GM21723 (cell line): ENCODE data around the gene CACNA1B.

Experiments used
- ATAC-seq: cut with Tn5 transposase; IDR thresholded peaks from one replicate; pipeline ENCODE4 v1.9.1; 2021; ENCODE audit warnings: mild to moderate bottlenecking, moderate library complexity; ENCODE audit not compliant: unreplicated experiment

Gene CACNA1B

DNA sequence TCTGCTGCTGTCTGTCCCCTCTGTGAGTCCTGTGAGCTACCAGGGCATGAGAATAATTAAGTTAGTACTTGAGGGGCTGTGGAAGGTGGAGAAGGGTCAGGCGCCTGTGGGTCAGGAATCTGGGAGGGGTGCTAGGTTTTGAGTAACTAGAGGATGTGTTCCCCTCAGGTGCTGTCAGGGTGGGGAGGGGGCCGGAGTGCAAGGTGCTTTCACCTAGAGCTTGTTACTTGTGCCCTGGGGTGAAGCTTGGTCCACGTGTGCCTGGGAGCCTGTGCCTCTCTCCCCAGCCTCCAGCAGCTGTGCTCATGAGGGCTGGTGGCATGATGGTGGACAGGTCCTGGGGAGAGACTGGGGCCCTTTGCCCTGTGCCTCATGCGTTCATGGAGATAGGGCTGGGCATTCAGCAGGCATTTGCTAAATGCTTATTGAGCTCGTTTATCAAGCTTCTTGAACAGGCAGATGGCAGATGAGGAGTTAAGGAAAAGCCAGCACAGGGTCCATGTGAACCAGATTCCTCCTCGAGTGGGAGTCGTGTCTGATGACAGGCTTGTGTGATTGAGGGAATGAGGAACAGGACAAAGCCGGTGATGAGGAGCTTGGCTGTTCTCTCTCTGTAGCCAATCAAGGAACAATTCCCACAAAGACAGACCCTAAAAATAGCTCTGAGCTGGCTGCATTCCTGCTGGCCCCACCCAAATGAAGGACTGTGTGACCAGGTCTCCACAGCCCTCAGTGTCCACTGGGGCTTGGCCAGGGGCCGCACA, 40.9 kb downstream of the CACNA1B start:
- no peak for ATAC-seq

DNA sequence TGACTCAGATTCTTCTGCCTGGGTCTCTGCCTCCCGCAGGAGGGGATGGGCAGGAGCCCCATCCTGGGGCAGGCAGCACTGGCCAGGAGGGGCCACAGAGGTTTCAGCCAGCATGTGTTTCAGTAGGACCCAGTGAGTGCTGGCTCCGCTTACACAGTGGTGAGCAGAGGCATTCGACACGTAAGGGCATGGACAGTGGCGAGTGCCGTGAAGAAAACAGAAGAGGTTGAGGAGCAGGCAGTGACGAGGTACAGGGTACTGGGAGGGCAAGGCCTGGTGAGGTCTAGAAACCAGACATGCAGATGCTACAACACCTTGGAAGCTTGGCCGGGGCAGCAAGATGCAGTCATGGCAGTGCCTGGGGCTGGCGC, 41.5 kb downstream of the CACNA1B start:
- ATAC-seq, result no peak

DNA sequence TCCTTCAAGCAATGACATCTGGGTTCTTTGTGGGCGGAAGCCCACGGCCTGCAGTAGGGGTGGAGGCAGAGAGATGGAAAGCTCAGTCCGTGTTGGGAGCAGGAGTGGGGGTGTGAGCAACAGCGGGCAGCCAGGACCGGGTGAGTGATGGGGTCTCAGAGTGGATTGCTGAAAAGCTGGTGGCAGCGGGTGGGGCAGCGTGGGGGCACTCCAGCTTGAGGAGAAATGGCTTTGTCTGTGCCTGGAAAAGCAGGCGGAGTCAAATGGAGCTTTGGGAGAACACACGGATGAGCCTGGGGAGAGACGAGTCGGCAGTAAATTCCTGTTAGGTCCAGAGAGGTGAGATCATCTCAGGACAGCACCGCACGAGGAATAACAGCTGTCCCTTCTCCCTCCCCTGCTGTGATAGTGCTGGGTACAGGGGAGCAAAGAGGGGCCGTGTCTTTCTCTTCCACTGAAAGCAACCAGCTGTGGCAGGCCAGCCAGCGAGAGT, 42.1 kb downstream of the CACNA1B start:
- ATAC-seq, result no peak

DNA sequence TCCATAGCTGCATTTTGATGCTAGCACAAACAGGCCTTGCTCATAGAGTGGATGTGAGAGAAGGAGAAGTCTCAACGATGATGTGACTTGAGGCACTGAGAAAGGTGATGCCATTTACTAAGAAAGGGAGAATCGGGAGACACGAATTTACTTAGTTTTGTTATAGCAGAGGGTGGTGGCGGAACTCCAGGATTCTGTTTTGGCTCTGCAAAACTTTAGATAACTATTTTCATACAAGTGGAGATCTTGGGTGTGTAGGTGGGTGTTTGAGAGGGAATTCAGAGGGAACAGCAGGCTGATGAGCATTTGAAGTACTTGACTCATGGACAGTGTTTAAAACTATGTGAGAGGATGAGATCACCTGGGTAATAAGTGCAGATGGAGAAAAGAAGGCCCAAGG, 43.2 kb downstream of the CACNA1B start:
- no peak for ATAC-seq

DNA sequence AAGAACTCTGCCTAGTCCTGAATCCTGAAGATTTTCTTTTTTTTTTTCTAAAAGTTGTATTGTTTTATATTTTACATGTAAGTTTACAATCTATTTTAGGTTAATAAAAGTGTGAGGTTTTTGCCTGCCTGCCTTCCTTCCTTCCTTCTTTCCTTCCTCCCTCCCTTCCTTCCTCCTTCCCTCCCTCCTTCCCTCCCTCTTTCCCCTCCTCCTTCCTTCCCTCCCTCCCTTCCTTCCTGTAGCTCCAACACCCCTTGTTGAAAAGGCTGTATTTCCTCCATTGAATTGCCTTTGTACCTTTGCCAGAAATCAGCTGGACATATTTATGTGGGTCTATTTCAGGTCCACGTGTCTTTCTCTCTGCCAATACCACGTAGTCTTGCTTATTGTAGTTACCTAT, 46.6 kb downstream of the CACNA1B start:
- no peak for ATAC-seq

DNA sequence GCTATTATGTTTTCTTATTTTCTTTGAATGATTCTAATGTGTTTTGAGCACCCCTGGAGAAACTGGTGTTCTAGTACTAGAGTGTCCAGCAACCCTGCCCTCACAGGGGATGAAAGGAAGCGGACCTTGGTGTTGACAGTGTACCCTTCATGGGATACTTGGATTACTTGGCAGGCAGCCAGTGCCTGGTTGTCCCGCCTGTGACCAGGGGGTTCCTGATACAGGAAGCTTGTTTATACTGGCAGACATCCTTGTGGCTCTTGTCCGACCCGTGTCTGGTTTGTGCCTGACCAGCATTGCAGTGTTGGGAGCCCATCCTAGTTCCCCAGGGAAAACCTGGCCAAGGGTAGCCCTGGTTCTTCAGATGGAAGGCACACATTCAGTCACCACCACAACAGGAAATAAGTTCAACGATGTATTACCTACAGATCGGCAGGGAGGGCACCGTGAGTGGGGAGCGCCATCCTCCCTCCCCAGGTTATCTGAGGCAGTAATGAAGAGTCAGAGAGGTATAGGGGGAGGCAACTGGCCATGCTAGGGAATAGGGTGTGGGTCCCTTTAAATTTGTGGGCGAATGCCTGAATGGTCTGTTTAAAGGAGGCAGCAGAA, 47.3 kb downstream of the CACNA1B start:
- no peak for ATAC-seq

DNA sequence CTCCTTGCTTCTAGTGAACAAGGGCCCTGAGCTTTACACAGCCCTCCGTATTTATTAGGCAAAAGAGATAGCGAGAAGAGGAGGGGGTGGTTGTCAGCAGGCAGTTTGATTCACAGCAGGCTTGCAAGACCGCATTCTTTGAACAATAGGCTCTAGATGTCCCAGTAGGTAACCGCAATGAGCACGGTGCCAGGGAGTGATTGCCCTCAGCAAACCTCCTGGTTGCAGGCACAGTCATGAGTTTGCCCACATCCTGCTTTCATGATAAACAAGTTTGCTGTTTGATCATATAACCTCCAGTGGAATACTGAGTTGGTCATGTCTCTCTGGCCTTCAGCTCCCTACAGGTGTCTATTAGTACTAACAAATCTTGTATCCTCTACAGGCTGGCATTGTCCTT, 66.1 kb downstream of the CACNA1B start:
- no peak for ATAC-seq

DNA sequence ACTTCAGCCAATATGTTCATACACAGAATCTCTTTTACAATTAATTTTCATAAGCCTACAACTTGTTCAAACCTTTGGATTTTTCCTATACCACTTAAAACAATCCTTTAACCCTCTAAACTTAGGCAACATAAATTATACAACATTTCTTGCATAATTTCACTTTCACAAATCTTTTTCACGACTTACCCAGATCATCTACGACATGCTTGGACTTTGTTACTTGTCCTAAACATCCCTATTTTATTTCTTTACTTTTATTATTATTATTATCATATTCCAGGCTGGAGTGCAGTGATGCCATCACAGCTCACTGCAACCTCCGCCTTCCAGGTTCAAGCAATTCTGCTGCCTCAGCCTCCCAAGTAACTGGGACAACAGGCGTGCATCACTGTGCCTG, 68.0 kb downstream of the CACNA1B start:
- ATAC-seq, result no peak

DNA sequence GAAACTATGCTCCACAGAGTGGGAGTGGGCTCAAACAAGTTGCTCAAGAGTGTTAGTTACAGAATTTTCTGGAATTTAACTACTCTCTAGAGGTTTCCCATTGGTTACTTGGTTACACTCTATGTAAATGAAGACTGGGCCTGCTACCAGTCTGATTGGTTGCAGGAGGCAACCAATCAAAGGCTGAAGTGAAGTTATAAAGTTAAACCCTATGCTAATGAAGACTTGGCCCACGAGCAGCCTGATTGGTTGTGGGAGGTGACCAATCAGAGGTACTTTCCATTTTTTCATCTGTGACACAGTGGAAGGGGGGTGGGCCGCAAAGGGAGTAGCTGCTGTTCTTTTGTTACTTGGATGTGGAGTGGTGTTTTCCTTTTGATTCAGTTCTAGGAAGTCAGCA, 69.4 kb downstream of the CACNA1B start:
- ATAC-seq, result no peak

DNA sequence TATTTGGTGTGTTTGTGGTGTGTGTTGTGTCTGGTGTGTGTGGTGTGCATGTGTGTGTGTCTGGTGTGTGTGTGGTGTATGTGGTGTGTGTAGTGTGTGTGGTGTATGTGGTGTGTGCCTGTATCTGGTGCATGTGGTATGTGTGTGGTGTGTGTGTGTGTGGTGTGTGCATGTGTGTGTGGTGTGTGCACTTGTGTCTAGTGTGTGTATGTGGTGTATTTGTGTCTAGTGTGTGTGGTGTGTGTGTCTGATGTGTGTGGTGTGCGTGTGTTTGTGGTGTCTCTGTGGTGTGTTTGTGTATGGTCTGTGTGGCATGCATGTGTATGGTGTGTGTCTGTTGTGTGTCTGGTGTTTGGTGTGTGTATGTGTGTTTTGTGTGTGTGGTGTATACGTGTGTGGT, 71.1 kb downstream of the CACNA1B start:
- ATAC-seq, result no peak

DNA sequence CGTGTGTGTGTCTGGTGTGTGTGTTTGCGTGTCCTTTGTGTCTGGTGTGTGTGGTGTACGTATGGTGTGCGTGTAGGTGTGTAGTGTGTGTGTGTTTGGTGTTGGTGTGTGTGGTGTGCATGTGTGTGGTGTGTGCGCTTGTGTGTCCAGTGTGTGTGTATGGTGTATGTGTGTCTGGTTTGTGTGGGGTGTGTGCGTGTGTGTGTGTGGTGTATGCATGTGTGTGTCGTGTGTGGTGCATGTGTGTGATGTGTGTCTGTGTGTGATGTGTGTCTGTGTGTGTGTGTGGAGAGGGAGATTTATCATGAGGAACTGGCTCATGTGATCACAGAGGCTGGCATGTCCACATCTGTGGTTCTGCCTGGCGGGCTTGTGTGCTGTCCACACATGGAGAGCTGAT, 71.7 kb downstream of the CACNA1B start:
- ATAC-seq, result no peak

DNA sequence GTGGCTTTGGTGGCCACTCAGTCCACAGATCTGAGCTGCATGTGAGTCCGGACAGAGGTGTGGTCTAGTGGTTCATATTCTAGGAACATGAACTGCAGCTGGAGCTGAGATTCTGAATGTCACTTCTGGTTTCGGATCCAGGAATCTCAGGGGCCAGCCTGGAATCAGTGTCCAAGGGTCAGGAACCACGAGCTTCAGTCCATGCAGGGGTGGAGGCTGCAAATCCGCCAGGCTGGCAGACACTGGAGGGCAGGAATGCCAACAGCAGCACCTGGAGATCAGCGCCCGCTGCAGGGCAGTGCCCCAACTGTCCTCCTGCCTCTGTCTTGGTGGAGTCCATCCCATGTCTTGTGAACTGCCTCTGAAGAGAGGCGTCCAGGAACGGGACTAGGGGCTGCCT, 73.5 kb downstream of the CACNA1B start:
- no peak for ATAC-seq

DNA sequence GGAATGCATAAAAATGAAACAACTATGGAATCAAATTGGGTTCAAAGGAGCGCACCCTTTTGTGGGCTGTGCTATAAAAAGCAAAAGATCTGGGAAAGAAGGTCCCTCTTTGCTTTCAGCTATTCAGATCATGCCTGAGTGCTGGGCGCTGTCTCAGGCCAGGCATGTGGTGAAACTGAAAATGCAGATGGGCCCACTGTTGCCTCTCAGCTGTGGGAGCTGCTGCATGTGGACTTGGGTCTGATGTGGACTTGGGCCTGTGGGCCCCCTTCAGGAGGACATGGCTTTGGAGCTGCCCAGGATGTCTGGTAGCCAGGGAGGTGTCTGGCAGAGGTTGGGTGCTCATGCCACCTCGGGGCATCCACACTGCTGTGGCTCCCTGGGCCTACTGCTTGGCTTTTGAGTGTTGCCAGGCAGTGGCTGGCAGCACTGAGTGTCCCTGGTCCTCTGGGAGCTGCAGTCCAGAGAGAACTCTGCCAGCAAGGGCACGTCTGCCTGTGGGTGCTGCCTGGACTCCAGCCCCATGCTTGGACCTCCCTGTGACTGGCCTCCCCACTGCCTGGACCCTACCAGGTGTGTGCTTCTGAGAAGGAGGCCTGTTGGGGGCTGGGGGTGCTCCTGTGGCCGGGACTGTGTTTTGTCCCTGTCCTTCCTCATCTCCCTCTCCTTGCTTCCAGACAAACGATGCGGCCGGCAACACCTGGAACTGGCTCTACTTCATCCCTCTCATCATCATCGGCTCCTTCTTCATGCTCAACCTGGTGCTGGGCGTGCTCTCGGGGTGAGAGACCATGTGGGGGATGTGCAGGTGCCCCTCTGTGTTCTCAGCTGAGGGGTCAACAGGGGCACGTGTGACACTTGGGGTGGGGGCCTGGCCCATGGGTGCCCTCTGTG, 74.3 kb downstream of the CACNA1B start:
- no peak for ATAC-seq

DNA sequence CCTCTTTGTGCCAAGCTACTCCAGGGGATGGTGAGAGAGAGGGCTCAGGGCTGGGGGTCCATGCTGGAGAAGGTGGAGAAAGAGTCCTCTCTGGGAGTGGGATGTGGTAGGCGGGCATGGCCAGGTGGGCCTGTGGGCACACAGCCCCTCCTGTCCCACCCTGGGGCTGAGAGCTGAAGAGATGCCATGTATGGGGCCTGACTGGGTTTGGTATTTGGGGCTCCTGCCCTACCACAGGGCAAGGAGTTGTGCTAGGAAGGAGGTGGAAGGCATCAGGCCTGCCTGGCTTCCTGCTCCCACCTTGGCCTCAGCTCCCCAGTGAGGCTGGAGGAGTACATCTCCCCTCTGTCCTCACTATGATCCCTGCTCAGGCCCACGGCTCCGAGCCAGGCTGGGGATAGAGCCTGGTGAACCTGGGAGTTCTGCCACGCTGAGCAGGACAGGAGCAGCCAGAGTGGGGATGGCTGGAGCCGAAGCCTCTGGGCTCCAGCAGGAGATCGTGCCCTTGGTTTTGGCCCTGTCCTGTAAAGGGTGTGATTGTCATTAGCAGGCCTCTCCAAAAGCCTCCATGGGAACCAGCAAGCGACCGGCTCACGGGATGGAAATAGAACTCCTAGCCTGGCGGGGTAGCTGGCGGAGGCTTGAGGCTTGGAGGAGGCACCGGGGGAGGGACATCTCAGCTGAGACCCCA, 75.5 kb downstream of the CACNA1B start:
- ATAC-seq, result no peak

DNA sequence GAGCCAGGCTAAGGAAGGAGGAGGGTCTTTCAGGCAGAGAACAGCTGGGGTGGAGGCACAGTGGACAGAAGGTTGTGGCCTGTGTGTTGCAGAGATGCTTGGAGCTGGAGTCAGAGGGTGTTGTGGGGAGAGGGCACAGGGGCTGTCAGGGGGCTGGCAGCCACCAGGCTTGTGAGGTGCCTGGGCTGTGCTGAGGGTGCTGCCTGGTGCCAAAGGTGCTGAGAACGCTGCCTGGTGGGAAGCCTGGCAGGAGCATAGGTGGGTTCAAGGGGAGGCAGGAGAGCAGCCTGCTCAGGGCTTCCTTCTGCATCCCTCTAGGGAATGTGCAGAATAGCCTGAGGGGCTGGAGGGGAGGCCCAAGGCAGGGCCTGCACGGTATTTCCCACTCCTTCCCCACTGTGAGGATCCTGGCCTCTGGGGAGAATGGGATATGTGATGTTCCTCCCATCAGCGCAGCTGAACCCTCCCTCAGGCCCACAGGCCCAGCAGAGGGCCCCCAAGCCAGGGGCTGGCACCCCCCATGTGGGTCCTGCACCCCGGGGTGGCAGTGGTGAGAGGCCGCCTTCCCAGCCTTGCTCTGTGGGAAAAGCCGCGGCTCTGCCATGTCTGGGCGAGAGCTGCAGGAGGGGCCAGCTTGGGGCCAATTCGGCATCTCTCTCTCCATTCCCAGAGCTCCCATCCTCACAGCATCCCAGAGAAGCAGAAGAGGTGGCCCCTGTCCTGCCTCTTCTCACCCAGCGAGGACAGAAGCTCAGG, 76.3 kb downstream of the CACNA1B start:
- no peak for ATAC-seq

DNA sequence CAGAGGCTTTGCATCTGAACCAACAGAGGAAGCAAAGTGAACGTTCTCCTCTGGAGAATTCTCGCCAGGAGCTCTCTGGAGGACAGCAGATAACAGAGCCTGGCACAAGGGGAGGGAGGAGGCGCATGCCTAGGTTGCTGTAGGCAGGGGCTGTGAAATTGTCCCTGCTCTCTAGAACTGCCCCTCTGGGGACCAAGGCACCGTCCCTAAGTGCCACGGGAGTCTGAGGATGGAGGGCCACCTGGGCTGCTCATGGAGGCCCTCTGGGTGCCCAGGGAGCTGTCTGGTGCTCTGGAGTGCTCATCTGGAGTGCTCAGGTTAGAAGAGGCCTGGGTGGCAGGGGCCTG, 77.6 kb downstream of the CACNA1B start:
- ATAC-seq, result no peak

DNA sequence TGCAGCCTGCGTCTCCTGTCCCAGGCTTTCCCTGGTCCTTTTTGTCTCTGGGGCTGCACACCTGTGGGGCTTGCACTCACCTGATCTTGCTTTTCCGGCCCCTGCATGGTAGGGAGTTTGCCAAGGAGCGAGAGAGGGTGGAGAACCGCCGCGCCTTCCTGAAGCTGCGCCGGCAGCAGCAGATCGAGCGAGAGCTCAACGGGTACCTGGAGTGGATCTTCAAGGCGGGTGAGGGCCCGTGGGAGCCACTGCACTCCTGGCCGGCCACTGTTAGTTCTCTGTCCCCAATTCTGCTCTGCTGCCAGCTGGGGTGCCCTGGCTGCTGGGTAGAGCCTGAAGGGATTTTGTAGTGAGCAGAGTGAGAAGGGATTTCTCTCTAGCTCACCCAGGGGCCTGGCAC, 78.0 kb downstream of the CACNA1B start:
- no peak for ATAC-seq

DNA sequence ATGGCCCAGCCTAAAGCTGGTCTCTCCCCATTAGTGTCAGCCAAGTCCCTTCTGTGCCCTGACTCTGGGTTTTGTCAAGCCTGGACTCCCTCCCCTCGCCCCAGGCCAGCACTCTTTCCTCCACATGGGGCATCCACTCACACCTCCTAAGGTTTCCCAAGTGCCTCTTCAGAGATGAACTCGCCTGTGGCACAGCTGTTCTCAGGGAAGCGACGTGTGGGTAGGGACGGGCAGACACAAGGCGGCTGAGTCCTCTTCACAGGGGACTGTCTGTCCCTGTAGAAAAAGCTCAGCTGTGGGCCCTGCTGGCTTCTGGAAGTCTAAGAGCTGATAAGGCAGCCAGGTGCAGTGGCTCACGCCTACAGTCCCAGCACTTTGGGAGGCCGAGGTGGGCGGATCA, 78.5 kb downstream of the CACNA1B start:
- ATAC-seq, result no peak

DNA sequence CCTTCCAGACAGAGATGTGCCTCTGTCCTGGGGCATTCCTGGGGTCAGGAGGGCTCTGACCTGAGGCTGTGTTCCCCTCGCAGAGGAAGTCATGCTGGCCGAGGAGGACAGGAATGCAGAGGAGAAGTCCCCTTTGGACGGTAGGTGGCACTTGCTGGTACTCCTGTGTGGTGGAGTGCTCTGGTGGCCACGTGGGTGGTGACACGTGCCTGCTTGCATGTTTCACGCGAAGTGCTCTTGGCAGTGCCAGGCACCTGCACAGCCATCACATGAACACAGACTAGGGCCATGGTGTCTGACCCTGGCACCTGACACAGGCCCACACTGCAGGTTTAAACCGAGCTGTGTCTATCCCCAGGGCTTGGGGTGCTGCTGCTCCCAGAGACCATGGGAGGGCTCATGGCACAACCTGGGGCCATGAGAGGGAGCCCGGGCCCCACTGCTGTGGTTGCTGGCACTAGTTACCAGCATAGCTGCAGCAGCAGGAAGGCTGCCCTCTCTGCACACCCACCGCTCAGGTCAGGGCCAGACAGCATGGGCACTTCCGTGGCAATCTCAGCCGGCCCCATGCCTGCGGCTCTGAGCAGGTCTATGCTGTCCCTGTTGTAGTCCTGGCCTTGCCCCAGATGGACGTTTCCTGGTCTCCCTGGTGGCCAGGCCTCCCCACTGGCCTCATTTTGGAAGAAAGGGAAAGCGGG, 79.3 kb downstream of the CACNA1B start:
- no peak for ATAC-seq
